ENCODE measurements around the gene PPP1R12B.
A peak's percentile ranks its signal among the peaks of the same experiment; 100 is the strongest.
"Not testable (repeated sequence)": the region's sequence is repeated elsewhere in the genome, so short reads cannot be mapped to it uniquely, and the experiment has no call there.

Gene PPP1R12B

GRCh38 chr1:202333861-202334260 is 14.6 kb upstream of the PPP1R12B start:
- POLR2A ChIA-PET = no interaction called here
- TF ChIP-seq CTCF (IDR thresholded peaks at IDR 0.05; ENCODE audit: control extremely low read depth, extremely low read depth, low read depth, missing control alignments) = no peak
- no peak for DNase-seq (ENCODE audit: extremely low spot score)
- CTCF ChIA-PET = interaction anchor here (1.1 to 1.2 kb wide), 3 partner anchors 14 to 141 kb away, joined by 3 to 4 read pairs (median 3); partner anchors contain the start of gene LGR6

GRCh38 chr1:202343652-202344349 is 4.7 kb upstream of the PPP1R12B start:
- ChIA-PET CTCF (interaction anchor here (0.7 to 2.4 kb wide), 16 partner anchors 8 to 376 kb away, joined by 3 to 7 read pairs (median 3); no protein-coding TSS in a partner anchor), POLR2A (no interaction called here)
- peak; percentile 51 for TF ChIP-seq CTCF (IDR thresholded peaks at IDR 0.05; ENCODE audit: control extremely low read depth, extremely low read depth, low read depth, missing control alignments)
- DNase-seq (ENCODE audit: extremely low spot score) = no peak

GRCh38 chr1:202348005-202348508 is 442 bp upstream of the PPP1R12B start:
- no peak for TF ChIP-seq CTCF (IDR thresholded peaks at IDR 0.05; ENCODE audit: control extremely low read depth, extremely low read depth, low read depth, missing control alignments)
- ChIA-PET CTCF (interaction anchor here (2.5 kb wide), 1 partner anchor 17 kb away, joined by 7 read pairs; no protein-coding TSS in a partner anchor), POLR2A (no interaction called here)
- no peak for DNase-seq (ENCODE audit: extremely low spot score)

DNA sequence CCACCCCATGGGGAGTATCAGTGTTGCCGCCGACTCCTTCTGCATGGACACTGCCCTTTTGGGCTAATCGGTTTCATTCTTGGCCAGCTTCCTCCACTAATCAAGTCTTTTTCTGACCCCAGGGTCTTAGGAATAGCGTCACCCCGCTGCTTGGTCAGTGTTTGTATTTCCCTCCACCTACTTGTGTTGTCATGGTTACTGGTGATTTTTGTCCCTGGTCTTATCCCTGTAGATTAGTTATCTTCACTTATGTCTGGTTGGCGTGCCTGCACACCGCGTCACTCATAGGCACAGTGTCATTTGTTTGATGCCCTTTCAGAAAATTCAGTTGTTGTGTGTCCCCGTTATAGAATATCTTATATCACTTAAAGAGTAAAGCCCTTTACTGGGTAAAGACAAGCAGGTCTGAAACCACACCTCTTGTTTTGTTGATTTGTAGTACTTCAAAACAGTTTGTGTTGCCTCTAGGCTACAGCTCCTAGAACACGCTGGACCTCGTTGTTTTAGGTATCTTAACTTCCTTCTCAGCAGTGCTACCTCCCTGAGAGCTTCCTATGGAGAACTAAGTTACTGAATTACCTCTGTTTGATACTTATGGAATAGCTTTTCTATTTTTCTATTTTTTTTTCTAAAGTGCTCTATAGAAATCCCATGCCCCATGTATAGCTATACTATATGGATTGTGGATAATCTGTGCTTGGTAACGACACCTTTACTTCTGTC is 868 bp downstream of the PPP1R12B start:
- ChIA-PET CTCF (interaction anchor here (1.2 to 2.5 kb wide), 4 partner anchors 13 to 370 kb away, joined by 3 to 7 read pairs (median 4); no protein-coding TSS in a partner anchor), POLR2A (no interaction called here)
- no peak for DNase-seq (ENCODE audit: extremely low spot score)
- TF ChIP-seq CTCF (IDR thresholded peaks at IDR 0.05; ENCODE audit: control extremely low read depth, extremely low read depth, low read depth, missing control alignments) = no peak

DNA sequence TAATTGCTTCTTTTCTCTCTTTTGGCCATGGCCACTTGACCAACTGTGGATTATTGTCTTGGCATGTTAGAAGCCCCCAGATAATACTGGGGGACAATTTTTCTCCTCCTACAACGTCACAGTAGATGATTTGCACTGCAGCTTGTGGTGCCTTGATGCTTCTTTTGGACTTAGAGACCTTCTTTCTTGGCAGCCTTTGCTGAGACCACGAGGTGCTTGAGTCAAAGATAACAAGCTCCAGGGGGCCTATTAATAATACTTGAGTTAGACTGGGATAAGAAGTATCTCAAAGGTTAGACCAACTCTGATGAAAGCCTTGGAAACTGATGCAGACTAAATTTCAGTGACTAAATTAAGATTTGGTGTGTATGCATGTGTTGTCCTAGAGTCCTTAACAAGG is 3.2 kb downstream of the PPP1R12B start:
- DNase-seq (ENCODE audit: extremely low spot score) = no peak
- CTCF ChIA-PET = no interaction called here
- POLR2A ChIA-PET = no interaction called here
- no peak for TF ChIP-seq CTCF (IDR thresholded peaks at IDR 0.05; ENCODE audit: control extremely low read depth, extremely low read depth, low read depth, missing control alignments)

- POLR2A ChIA-PET; CTCF ChIA-PET; DNase-seq (ENCODE audit: extremely low spot score): not testable (repeated sequence)
These were observed 4.2 kb downstream of the PPP1R12B start for GRCh38 chr1:202352583-202353197.
